GM12892 (cell line): Measurements from ENCODE around the gene RRM2.

Experiments
- POLR2A ChIP-seq: IDR thresholded peaks from 2 replicates; pipeline ENCODE4 v1.6.1; 2011; ENCODE audit warnings: low read depth, low read length, control low read depth
- POLR2AphosphoS5 ChIP-seq: IDR thresholded peaks from 2 replicates; pipeline ENCODE4 v1.6.1; 2011; ENCODE audit warnings: low read depth, low read length, control low read depth
- TAF1 ChIP-seq: IDR thresholded peaks from 2 replicates; pipeline ENCODE4 v1.6.1; 2011; ENCODE audit warnings: low read depth, mild to moderate bottlenecking, control low read depth, low read length, borderline replicate concordance

DNA sequence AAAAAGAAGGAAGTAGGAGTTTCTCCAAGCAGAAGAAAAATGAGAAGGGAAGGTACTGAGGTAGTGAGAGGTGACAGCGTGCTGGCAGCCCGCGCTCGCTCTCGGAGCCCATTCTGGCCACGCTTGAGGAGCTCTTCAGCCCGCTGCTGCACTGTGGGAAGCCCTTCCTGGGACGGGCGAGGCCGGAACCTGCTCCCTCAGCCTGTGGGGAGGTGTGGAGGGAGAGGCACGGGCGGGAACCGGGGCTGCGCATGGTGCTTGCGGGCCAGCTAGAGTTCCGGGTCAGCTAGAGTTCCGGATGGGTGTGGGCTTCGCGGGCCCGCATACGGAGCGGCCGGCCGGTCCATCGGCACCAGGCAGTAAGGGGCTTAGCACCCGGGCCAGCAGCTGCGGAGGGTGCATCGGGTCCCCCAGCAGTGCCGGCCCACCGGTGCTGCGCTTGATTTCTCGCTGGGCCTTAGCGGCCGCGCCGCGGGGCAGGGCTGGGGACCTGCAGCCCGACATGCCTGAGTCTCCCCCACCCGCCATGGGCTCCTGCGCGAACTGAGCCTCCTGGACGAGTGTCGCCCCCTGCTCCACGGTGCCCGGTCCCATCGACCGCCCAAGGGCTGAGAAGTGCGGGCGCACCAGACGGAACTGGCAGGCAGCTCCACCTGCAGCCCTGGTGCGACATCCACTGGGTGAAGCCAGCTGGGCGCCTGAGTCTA lies 31.2 kb upstream of the RRM2 start:
- TF ChIP-seq POLR2AphosphoS5 (no peak), POLR2A (no peak), TAF1 (no peak)
